GM21390 (cell line): ENCODE results near the gene MT1F.
"Not testable (repeated sequence)": the region's sequence is repeated elsewhere in the genome, so short reads cannot be mapped to it uniquely, and the experiment has no call there.

ENCODE experiments used
- ATAC-seq: cut with Tn5 transposase; IDR thresholded peaks from one replicate; pipeline ENCODE4 v1.9.1; 2021; ENCODE audit not compliant: unreplicated experiment

MT1F gene

DNA sequence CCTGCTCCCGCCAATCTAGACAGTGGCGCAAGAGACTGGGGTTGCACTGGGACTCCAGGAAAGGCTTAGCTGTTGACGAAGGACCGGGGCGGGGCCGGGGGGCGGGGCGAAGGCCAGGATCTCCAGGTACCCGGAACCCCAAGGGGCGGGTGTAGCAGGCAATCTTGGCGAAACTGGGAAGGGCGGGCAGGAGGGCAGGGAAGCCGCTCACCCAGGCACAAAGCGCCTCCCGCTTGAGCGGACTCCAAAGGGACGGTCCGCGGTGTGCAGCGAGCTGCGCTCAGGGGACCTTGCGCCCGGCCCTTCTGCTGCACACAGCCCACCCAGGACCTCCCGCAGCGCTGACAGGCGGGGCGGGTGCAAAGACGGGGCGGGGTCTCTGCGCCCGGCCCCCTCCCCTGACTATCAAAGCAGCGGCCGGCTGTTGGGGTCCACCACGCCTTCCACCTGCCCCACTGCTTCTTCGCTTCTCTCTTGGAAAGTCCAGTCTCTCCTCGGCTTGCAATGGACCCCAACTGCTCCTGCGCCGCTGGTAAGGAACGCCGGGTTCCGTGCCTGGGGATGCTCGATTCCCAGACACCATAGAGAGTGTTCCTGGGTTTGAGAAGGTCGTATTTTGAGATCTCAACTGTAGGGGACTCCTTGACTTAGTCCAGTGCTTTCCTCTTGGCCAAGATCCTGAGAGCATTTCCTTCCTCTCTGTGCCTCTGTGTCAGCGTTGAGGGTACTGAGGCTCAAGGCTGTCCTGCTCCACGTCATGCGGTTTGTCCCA is at the start of gene MT1F:
Gene MT1F, plus strand, starts transcription at position 405 of the 772 bp plus-strand sequence. Its CDS starts 100 bp downstream, at position 505.
- no peak for ATAC-seq

DNA sequence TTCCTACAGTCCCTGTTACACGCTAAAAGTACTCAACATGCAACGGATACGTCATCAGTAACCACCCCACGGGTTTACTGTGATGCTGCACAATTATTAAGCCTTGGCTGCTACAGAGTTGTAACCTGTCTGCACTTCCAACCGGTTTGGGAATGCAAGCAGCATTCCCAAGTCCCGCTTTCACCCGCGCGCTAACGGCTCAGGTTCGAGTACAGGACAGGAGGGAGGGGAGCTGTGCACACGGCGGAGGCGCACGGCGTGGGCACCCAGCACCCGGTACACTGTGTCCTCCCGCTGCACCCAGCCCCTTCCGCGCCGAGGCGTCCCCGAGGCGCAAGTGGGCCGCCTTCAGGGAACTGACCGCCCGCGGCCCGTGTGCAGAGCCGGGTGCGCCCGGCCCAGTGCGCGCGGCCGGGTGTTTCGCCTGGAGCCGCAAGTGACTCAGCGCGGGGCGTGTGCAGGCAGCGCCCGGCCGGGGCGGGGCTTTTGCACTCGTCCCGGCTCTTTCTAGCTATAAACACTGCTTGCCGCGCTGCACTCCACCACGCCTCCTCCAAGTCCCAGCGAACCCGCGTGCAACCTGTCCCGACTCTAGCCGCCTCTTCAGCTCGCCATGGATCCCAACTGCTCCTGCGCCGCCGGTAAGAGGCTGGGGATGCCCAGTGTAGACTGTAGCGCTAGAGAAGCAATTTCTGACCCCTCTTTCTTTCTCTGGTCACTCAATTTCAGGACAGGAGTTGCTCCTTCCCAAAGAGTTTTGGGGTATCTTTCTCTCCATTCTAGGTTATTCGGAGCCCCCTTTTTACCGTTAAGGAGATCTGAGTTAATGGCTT is 49.5 kb upstream of the MT1F start, which contains the start of gene MT2A:
Gene MT2A, plus strand, starts transcription at position 542 of the 833 bp plus-strand sequence. Its CDS starts 72 bp downstream, at position 614.
- peak; percentile 81 for ATAC-seq

DNA sequence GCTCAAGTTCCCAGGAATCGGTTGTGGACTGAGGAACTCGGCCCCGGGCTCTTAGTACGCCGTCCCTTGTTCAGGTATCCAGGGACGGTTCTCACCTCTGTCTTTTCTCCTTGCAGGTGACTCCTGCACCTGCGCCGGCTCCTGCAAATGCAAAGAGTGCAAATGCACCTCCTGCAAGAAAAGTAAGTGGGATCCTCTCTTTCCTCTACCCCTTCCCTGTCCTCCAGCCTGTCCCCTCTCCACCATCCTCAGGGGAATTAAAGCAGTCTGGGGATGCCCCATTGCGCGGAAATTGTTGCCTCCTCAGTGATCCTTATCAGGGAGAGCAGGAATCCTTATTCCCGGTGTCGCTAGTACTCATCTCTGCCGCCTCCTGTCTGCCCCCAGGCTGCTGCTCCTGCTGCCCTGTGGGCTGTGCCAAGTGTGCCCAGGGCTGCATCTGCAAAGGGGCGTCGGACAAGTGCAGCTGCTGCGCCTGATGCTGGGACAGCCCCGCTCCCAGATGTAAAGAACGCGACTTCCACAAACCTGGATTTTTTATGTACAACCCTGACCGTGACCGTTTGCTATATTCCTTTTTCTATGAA is 48.8 kb upstream of the MT1F start:
- no peak for ATAC-seq

DNA sequence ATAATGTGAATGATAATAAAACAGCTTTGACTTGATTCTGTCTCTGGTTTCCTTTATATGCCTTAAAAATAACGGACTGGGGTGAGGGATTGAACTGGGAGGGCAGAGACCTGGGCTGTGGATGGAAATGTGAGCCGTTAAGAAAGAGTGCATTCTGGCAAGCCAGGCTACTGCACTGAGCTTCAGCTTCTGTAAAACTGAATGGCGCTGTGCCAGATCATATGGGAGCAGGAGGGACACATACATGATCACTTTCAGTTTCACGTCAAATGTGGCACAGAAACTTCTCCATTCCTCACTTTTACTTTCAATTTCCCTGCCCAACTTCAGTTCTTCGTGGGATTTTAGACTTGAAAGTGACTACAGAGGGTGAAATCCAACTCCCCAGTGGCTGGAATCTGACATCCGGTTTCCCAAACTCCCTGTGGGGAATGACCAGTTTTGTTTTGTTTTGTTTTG is 48.3 kb upstream of the MT1F start:
- peak; percentile 45 for ATAC-seq

DNA sequence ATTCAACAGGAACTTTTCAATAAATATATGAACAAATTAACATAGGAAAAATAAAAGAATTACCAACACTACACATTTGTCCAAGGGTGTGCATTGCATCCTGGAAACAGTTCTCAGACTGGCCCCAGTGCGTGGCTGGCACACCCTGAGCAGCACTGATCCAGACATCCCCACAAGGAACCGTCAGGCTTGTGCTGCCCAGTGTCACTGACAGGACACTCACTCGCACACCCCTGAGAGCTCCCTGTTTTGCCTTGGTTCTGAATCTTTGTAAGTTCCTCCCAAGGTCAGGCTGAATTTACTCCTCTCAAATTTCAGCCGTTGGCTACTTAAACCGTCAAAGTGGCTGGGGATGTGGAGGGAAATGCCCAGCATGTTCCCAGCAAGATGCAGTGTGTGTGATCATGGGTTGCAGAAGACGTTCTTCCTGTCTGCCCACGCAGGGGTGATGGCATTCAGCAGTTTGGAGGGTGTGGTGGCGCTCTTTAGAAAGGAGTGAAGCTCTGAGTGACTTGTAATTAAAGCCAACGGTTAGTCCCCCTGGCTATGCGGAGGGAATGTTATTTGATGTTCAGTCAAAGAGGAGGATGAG is 47.6 kb upstream of the MT1F start:
- ATAC-seq, result no peak

DNA sequence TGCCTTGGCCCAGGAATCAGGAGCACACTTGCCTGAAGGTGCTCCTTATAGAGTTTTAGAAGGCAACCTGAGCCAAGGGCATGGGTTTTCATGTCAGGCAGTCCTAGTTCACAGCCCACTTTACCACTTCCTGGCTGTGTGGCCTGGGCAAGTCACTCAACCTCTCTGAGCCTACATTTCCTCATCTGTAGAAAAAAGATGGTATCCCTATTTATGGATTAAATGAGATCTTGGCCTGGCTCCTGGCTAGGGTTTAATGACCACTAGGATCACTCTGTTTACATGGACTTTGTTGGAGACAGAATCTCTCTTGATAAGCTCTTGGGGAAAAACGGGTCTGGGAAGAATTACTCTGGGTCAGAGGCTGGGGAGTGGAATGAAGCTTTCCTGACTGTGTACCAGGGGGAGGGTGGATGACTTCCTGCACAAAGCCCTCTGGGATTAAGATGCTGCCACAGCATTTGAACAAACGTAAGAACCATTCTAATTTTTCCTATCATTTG is 47.1 kb upstream of the MT1F start:
- no peak for ATAC-seq

DNA sequence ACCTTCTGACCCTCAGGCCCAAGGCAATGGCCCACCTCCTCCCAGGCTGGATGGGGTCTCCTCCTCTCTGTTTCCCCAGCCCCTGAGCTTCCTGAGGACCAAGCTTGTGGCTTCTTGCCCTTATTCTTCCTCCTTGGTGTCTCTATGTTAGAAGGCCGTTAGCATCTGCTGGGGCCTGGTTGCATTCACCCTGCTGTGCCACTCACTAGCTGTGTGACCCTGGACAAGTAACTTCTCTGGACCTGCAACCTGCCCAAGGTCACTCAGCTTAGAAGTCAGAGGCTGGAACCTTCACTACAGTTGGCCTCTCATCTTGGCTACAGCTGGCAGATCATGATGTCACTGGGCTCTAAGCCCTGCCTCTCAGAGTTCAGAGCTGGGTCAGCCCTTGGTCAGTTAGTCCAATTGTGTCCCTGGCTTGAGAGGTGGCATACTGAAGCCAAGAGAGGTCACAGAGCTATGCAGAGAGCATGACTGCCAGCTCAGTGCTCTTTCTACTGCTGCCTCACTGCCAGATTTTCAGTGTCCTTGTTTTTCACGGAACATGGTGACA is 46.4 kb upstream of the MT1F start:
- no peak for ATAC-seq

DNA sequence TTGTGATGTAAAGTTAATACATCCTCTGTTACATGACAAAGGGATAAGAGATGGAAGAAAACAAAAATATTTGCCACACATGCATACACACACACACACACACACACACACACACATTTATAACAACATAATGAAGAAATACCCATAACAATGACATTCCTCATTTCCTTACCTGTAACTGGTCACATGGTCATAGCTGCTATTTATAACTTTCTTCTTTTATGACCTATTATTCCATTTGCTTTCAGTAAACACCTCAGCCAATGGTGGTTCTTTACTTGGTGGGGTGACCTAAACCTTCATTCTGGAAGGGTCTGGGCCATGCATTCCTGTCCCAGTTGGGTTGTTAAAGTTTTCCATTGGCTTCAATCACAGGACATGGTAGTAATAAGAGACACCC is 44.1 kb upstream of the MT1F start:
- no peak for ATAC-seq

DNA sequence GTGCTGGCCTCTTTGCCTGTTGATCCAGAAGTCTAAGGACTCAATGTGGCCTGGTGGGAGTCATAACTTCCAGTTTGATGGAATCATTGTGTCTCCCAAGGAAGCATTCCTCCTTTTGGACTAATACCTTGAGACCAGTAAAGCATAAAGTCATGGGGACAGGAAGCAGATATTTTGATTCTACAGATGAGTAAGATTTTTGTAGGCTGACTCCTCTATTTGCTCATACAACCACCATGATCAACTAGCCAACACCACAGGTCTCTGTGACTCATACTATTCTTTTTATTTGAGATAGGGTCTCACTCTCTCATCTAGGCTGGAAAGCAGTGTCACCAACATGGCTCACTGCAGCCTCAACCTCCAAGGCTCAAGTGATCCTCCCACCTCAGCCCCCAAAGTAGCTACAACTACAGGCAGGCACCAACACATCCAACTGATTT is 43.2 kb upstream of the MT1F start:
- no peak for ATAC-seq

DNA sequence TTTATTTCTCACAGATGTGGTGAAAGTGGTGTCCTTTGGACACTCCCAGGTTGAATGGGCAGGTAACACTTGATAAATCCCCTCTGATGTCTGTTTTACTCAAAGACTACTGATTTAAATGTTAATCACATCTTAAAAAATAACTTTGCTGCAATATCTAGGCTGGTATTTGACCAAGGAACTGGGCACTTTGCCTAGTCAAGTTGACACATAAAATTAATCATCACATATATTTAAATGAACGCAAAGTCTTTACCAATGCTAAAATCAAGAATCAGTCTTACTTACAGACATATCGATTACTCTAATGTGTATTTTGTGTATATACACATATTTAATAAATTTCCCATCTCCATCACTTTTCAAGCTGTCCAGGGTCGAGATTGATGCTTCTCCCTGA is 42.4 kb upstream of the MT1F start:
- ATAC-seq, result no peak

DNA sequence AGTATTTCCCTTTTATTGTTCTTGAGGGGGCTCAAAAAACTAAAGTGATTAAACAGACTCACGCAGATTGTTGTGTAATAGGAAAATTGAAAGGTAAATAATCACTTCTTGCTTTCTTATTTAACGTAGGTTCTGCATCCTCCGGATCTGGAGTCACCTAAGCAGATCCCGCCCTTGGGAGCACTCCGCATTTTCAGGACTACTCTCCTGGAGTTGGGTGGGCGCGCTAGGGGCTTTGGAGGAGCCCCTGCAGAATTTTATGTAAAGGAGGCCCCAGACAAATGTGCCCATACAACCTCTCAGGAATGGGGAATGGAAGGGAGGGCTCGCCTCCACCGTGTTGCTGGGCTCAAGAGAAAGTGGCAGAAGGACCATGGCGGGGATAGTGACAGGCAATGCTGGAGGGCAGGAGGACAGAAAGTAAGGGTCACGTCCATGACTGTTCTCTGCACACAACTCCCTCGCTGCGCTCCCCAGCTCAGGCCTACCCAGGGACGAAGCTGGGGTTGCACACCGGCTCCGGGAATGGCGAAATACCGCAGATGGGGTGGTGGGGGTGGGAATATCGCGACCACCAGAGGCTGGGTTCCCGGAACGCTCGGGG is 41.0 kb upstream of the MT1F start:
- ATAC-seq, result no peak

DNA sequence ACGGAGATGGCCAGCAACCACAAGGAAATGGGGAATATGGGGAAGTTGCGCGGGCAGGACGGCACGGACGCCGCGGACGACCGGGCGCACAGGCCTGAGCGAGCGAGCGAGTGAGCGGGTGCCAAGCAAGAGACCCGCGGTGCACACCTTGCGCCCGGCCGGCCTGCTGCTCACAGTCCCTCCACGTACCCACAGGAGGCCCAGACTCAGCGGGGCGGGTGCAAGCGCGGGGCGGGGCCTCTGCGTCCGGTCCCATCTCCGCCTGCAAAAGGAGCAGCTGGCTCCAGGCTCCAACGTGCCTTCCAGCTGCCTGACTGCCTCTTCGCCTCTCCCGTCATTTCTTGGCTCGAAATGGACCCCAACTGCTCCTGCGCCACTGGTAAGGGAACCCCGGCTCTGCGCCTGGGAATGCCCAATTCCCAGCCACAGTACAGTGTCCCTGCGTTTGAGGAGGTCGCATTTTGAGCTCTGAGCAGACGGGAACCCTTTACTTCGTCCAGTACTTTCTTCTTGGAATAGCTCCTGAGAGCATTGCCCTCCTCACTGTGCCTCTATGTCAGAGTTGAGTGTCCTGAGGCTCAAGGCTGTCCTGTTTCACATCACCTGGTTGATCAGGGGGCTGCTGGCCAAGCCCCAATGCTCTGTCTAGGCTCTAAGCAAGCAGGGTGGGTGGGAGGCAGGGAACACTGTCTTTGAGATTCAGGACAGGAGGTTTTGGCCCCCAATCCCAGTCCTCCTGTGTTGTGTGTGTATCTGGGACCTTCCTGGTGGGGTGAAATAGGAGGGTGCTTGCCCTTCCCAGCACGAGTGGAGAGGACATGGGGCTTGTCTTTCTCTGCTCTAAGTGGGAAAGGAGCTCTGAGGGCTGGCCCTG is 40.3 kb upstream of the MT1F start:
- no peak for ATAC-seq

DNA sequence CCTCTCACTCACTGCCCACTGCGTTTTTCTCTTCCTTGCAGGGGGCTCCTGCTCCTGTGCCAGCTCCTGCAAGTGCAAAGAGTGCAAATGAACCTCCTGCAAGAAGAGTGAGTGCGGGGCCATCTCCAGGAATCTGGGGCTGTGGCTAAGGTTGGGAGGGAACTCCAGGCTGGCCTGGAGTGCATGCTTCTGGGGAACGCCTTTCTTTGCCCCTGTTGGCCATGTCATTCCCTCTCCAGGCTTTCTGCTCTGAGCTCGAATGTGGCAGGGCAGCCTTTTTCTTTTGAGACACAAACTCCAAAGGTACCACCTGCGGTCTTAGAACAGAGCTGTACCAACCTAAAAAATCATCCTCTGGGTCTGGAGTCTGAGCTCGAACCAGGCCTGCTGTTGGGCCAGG is 39.6 kb upstream of the MT1F start:
- ATAC-seq, result no peak

DNA sequence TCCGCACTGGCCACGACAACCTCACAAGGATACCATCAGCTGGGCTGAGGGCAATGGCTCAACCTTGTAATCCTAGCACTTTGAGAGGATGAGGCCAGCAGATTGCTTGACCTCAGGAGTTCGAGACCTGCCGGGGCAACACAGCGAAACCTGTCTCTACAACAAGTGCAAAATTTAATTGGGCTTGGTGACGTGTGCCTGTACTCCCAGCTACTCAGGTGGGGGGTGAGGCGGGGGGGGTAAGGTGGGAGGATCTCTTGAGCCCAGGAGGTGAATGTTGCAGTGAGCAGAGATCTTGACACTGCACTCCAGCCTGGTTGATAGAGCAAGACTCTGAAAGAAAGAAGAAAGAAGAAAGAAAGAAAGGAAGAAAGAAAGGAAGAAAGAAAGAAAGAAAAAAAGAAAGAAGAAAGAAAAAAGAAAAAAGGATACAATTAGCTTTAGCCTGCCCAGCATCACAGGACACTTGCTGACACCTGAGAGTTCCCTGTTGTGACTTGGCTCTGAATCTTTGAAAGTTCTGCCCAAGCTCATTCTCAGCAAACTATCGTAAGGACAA is 37.3 kb upstream of the MT1F start:
- ATAC-seq, result no peak

DNA sequence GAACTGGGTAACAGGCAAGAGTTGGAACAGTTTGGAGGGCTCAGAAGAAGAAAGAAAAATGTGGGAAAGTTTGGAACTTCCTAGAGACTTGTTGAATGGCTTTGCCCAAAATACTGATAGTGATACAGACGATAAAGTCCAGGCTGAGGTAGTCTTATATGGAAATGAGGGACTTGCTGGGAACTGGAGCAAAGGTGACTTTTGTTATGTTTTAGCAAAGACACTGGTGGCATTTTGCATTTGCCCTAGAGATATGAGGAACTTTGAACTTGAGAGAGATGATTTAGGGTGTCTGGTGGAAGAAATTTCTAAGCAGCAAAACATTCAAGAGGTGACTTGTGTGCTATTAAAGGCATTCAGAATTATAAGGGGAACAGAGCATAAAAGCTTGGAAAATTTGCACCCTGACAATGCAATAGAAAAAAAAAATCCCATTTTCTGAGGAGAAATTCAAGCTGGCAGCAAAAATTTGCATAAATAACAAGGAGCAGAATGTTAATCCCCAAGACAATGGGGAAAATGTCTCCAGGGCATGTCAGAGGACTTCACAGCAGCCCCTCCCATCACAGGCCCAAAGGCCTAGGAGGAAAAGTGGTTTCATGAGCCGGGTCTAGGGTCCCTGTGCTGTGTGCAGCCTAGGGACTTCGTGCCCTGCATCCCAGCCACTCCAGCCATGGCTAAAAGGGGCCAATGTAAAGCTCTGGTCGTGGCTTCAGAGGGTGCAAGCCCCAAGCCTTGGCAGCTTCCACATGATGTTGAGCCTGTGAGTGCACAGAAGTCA is 35.9 kb upstream of the MT1F start:
- not testable (repeated sequence) for ATAC-seq

DNA sequence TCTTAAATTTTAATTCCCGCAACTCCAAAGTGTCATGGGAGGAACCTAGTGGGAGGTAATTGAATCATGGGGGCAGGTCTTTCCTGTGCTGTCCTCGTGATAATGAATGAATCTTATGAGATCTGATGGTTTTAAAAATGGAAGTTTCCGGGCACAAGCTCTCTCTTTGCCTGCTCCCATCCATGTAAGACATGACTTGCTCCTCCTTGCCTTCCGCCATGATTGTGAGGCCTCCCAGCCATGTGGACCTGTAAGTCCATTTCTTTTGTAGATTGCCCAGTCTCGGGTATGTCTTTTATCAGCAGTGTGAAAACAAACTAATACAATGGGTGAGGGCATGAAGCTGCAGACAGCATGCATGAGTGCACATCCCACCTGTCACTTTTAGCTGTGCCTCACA is 34.6 kb upstream of the MT1F start:
- not testable (repeated sequence) for ATAC-seq

DNA sequence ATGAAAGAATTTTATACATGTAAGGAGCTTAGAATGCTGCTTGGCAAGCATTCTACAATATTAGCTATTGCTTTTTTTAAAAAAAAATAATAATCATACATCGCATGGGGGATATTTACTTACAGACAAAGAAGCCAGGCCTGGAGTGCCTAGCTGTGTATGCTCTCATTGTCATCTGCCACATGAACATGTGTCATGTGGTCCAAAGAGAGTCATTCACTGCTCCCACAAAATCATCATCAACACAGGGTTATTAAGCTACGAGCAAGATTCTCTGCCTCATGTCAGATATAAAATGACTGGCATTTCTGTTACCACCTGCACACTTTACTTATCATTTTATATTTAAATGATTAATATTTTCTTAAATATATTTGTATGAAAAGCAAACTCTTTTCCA is 34.1 kb upstream of the MT1F start:
- ATAC-seq, result no peak
